ENCODE results near the gene INTS15. TPM values are rescaled to one million over a fixed set of nuclear protein-coding genes. Genes with fewer than 3 reads are reported as not detected.
A peak's percentile ranks its signal among the peaks of the same experiment; 100 is the strongest.

The INTS15 gene
- total RNA-seq, 1 donor from 2014 or later = 36.9 TPM

DNA sequence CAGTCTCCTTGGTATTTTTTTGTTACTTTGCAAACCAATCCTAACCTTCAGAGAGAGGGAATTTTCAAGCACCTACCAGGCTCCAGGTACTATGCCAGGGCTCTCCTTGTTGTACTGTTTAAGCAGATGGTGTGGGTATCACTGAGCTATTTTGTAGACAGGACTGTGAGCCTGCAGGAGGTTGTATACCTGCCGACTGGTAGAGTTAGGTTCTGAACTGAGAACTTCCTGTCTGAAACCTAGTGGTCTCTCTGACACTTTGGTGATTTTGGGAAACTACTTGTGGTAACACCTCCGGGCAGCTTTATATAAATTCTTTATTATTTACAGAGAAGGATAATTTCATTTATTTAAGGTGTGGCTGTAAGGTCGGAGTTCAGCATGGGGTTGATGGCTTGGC lies 30.1 kb downstream of the INTS15 start:
- no peak for TF ChIP-seq CTCF (IDR thresholded peaks at IDR 0.05; ENCODE audit: partially characterized antibody, unreplicated experiment)
- H3K27ac Mint-ChIP-seq (ENCODE audit: unreplicated experiment) = no peak overlapping the region
- peaks cover 6% of the 10 kb centered on the region for H3K4me1 Mint-ChIP-seq (ENCODE audit: low read depth, unreplicated experiment)
- H3K27me3 Mint-ChIP-seq (ENCODE audit: unreplicated experiment) = peaks cover 12% of the 10 kb centered on the region
- no peak for DNase-seq
- peaks cover 17% of the 10 kb centered on the region for H3K36me3 Mint-ChIP-seq (ENCODE audit: unreplicated experiment)
- peaks cover 14% of the 10 kb centered on the region for H3K9me3 Mint-ChIP-seq (ENCODE audit: unreplicated experiment)
- no peak overlapping the region for H3K4me3 Mint-ChIP-seq (ENCODE audit: unreplicated experiment)

- Mint-ChIP-seq H3K9me3 (ENCODE audit: unreplicated experiment) (peaks cover 14% of the 10 kb centered on the region), H3K4me3 (ENCODE audit: unreplicated experiment) (no peak overlapping the region), H3K27me3 (ENCODE audit: unreplicated experiment) (peaks cover 12% of the 10 kb centered on the region), H3K4me1 (ENCODE audit: low read depth, unreplicated experiment) (peaks cover 6% of the 10 kb centered on the region), H3K36me3 (ENCODE audit: unreplicated experiment) (peaks cover 17% of the 10 kb centered on the region), H3K27ac (ENCODE audit: unreplicated experiment) (peak overlapping the region; percentile 76)
- no peak for TF ChIP-seq CTCF (IDR thresholded peaks at IDR 0.05; ENCODE audit: partially characterized antibody, unreplicated experiment)
- no peak for DNase-seq
These were observed 31.6 kb downstream of the INTS15 start for GRCh38 chr7:6621195-6622133.

DNA sequence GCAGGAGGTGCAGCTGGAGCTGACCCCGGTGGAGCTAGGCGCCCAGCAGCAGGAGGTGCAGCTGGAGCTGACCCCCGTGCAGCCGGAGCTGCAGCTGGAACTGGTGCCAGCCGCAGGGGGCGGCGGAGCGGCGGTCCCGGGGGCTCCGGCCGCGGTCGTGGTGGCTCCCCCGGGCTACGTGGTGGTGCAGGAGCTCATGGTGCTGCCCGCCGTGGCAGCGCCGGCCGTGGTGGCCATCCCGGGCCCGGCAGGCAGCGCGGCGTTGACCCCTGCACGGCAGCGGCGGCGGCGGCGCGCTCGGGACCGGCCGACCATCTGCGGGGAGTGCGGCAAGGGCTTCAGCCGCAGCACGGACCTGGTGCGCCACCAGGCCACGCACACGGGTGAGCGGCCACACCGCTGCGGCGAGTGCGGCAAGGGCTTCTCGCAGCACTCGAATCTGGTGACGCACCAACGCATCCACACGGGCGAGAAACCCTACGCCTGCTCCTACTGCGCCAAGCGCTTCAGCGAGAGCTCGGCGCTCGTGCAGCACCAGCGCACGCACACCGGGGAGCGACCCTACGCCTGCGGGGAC lies 32.4 kb downstream of the INTS15 start:
- H3K4me1 Mint-ChIP-seq (ENCODE audit: low read depth, unreplicated experiment) = peaks cover 6% of the 10 kb centered on the region
- no peak overlapping the region for H3K4me3 Mint-ChIP-seq (ENCODE audit: unreplicated experiment)
- no peak for TF ChIP-seq CTCF (IDR thresholded peaks at IDR 0.05; ENCODE audit: partially characterized antibody, unreplicated experiment)
- peaks cover 17% of the 10 kb centered on the region for H3K36me3 Mint-ChIP-seq (ENCODE audit: unreplicated experiment)
- no peak for DNase-seq
- H3K9me3 Mint-ChIP-seq (ENCODE audit: unreplicated experiment) = peaks cover 14% of the 10 kb centered on the region
- H3K27ac Mint-ChIP-seq (ENCODE audit: unreplicated experiment) = no peak overlapping the region
- peaks cover 12% of the 10 kb centered on the region for H3K27me3 Mint-ChIP-seq (ENCODE audit: unreplicated experiment)

DNA sequence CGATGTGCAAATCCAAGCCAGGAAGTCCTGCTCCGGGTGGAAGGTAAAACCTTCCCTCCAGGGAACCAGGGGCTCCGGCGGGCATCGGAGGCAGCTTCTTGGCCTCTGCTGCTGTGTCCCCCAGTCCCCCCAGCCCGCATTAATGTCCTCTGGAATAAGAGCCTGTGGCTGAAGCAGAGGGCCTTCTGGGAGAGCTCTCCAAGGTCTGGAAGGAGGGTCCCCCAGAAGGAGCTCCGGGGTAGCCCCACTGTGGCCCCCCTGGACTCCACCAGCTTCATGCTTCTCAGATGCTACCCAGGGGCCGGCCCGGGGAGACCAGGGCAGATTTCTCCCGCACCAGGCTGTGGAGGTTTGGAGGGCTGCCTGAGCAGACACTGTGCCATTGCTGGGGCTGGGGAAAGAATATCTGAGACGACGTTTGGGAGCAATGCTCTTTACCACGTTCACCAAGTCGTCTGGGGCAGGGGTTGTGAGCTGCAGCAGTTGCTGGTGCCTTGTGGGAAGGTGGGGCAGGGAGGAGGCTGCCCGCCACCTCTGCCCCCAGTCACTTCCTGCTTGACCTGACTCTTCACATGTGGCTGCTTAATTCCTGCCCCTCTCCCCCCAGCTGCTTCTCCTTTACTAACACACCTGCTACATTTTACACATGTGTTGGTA lies 33.9 kb downstream of the INTS15 start:
- no peak for DNase-seq
- H3K9me3 Mint-ChIP-seq (ENCODE audit: unreplicated experiment) = peaks cover 14% of the 10 kb centered on the region
- peaks cover 4% of the 10 kb centered on the region for H3K4me1 Mint-ChIP-seq (ENCODE audit: low read depth, unreplicated experiment)
- peaks cover 13% of the 10 kb centered on the region for H3K27me3 Mint-ChIP-seq (ENCODE audit: unreplicated experiment)
- no peak overlapping the region for H3K4me3 Mint-ChIP-seq (ENCODE audit: unreplicated experiment)
- peaks cover 17% of the 10 kb centered on the region for H3K36me3 Mint-ChIP-seq (ENCODE audit: unreplicated experiment)
- H3K27ac Mint-ChIP-seq (ENCODE audit: unreplicated experiment) = no peak overlapping the region
- no peak for TF ChIP-seq CTCF (IDR thresholded peaks at IDR 0.05; ENCODE audit: partially characterized antibody, unreplicated experiment)

Measured in glutamatergic neuron (in vitro differentiated cells).